Measurements from ENCODE around the gene EIF4G3.
A peak's percentile ranks its signal among the peaks of the same experiment; 100 is the strongest.

DNA sequence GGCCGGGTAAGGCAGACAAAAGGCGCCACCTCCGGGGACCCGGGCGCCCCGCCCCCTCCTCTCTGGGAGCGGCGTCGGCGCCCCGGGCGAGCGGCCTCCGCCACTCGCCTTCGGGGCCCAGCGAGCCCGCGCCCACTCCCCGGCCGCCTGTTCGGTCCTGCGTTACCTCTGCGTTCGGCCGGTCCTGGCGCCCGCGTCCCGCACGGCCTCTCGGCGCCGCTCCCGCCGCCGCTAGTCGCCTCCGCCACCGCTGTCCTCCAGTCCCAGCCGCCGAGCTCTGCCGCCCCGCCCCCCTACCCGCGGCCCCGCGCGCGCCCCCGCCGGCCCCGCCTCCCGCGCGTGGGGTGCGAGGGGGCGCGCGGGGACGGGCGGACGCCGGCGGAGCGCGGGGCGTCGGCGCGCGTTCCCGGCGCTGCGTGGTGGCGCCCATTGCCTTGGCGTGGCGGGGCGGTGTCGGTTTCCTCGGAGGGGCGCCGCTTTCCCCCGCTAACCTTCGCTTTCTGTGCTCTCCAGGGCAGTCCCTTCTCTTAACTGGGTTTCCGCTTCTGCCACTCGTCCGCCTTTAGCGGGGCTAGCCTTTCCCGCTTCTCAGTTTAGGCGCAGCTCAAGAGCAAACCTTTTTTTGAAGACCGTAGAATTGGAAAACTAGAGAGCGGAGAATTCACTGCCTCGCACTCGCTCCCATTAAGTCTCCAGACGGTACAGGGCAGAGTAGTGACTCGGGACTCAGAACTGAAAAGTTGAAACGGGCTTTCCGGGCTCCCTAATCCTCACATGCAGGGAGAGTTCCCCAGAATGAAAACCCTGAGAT is 389.5 kb downstream of the EIF4G3 start, which contains the start of gene HP1BP3:
- TF ChIP-seq, protein P1, sequence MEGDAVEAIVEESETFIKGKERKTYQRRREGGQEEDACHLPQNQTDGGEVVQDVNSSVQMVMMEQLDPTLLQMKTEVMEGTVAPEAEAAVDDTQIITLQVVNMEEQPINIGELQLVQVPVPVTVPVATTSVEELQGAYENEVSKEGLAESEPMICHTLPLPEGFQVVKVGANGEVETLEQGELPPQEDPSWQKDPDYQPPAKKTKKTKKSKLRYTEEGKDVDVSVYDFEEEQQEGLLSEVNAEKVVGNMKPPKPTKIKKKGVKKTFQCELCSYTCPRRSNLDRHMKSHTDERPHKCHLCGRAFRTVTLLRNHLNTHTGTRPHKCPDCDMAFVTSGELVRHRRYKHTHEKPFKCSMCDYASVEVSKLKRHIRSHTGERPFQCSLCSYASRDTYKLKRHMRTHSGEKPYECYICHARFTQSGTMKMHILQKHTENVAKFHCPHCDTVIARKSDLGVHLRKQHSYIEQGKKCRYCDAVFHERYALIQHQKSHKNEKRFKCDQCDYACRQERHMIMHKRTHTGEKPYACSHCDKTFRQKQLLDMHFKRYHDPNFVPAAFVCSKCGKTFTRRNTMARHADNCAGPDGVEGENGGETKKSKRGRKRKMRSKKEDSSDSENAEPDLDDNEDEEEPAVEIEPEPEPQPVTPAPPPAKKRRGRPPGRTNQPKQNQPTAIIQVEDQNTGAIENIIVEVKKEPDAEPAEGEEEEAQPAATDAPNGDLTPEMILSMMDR (IDR thresholded peaks at IDR 0.05) = no peak
- TF ChIP-seq POLR2A (IDR thresholded peaks at IDR 0.05) = peak in 1 of 2 donors; percentile 10

Data from lower leg skin (tissue), 3 donors.